ENCODE measurements around the gene NBPF8.
A peak's percentile ranks its signal among the peaks of the same experiment; 100 is the strongest.
"Not testable (repeated sequence)": the region's sequence is repeated elsewhere in the genome, so short reads cannot be mapped to it uniquely, and the experiment has no call there.

Gene NBPF8, protein sequence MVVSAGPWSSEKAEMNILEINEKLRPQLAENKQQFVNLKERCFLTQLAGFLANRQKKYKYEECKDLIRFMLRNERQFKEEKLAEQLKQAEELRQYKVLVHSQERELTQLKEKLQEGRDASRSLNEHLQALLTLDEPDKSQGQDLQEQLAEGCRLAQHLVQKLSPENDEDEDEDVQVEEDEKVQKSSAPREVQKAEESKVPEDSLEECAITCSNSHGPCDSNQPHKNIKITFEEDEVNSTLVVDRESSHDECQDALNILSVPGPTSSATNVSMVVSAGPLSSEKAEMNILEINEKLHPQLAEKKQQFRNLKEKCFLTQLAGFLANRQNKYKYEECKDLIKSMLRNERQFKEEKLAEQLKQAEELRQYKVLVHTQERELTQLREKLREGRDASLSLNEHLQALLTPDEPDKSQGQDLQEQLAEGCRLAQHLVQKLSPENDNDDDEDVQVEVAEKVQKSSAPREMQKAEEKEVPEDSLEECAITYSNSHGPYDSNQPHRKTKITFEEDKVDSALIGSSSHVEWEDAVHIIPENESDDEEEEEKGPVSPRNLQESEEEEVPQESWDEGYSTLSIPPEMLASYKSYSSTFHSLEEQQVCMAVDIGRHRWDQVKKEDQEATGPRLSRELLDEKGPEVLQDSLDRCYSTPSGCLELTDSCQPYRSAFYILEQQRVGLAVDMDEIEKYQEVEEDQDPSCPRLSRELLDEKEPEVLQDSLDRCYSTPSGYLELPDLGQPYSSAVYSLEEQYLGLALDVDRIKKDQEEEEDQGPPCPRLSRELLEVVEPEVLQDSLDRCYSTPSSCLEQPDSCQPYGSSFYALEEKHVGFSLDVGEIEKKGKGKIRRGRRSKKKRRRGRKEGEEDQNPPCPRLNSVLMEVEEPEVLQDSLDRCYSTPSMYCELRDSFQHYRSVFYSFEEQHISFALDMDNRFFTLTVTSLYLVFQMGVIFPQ

GRCh38 chr1:120414911-120415480 is at the start of gene NBPF8:
TSS of gene NBPF8 (plus strand) at chr1:120415035. CDS start at chr1:120436523, 21,488 bp downstream.
- peak; percentile 85 for DNase-seq

DNA sequence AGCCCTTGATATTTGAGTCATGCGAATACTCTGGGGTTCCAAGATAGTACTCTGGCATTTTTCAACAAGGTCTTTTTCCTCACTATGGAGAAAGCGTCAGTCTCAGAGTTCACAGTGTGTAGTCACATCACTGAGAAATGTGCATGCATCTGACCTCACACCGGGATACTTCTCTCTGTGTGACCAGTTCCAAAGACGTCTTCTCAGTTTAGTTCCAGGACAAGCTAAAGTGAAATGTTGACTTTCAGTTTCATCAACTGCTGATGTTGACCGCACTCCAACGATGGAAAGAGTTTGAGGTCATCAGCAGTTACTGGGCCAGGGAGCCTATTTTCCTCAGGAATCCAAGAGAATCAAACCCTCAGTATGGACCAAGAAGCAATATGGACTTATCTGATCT is 47.1 kb upstream of the NBPF8 start:
- DNase-seq, result not testable (repeated sequence)

DNA sequence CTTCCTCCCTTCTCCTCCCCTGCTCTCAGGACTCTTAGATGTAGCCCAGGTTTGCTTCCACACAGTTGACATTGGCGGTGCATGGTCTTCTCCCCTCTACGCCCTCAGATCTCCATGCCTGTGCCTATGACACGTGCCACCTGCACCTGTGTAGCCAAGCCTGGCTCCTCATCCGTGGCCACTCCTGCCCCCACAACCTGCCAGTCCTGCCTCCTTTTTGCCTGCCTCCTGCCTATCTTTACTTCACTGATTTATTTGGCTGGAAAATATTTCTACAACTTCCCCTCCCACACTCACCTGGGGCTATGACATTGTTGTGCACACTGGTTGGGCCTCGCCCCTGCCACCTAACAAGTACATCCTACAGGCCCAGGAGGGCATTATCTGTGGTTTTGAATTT is 28.2 kb upstream of the NBPF8 start:
- DNase-seq, result not testable (repeated sequence)

DNA sequence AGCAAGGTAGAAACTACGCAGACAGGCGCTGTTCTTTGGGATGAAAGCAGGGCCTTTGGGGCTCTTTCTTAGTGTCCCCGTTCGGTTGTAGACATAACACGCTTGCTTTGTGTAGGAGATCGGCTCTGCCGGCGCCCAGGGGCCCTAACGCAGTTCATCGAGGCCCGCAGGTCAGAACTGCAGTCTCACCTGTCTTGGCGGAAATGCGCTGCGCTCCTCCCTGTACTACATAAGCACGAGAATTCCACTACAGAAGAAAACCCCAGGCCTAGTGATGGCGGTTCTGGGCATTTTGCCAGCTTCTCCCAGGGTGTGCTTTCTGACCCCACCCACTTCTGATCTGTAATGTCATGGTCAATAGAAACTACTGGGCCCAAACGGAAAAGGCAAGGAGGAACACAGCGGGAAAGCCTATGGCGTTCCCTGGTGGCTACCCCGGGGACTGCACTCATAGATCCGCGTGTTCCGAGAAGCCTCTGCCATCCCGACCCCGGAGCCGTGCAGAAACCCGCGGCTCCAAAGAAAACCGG is 26.2 kb upstream of the NBPF8 start:
- peak; percentile 69 for DNase-seq

DNA sequence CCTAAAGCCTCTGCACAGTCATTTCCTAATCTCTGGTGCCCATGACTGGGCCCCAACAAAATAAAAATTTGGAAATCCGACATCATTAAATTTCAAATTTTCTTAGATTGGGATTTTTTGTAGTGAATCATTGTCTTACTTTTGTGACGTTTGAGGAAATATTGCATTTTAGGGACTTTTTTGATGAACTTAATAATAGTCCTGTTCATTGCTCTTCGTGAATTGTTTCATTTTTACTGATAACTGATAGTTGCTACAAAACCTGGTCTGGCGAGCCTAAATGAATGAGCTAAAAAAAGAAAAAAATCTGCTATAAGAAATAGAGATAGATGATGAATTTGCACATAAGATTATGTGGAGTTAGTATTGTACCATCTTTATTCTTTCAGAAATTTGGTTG is 23.5 kb upstream of the NBPF8 start:
- not testable (repeated sequence) for DNase-seq

GRCh38 chr1:120393316-120394232 is 21.3 kb upstream of the NBPF8 start:
- not testable (repeated sequence) for DNase-seq

GRCh38 chr1:120405348-120405747 is 9.5 kb upstream of the NBPF8 start:
- not testable (repeated sequence) for DNase-seq

- not testable (repeated sequence) for DNase-seq
These were observed 384 bp upstream of the NBPF8 start for GRCh38 chr1:120414451-120414850.

DNA sequence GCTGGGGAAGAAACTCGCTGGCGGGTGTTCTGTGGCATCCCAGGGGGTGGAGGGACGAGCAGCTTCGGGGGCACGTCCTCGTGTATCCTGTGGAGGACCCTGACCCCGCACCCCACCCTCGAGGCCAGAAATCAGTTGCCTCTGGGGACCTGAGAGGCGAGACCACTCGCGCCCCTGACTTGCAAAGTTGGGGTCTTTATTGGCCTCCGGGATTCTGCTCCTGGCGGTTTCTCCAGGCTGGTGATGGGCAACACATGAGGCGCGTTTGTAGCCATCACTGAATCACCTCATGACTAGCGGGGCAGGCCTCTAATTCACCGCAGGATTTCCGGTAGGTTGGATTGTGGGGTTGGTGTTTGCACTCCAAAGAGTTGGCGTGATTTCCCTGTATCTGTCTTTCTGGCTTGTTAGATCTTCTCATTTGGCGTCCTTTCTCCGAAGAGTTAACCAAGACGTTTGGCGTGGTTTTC is 692 bp downstream of the NBPF8 start:
- peak; percentile 62 for DNase-seq

DNA sequence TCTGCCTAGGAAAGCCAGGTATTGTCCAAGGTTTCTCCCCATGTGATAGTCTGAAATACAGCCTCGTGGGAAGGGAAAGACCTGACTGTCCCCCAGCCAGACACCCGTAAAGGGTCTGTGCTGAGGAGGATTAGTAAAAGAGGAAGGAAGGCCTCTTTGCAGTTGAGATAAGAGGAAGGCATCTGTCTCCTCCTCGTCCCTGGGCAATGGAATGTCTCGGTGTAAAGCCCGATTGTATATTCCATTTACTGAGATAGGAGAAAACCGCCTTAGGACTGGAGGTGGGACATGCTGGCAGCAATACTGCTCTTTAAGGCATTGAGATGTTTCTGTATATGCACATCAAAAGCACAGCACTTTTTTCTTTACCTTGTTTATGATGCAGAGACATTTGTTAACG is 10.2 kb downstream of the NBPF8 start:
- not testable (repeated sequence) for DNase-seq

GRCh38 chr1:120431626-120432025 is 16.8 kb downstream of the NBPF8 start:
- not testable (repeated sequence) for DNase-seq

GRCh38 chr1:120433831-120434230 is 19.0 kb downstream of the NBPF8 start:
- not testable (repeated sequence) for DNase-seq

GRCh38 chr1:120449124-120449523 is 34.3 kb downstream of the NBPF8 start:
- DNase-seq, result peak; percentile 11
